A673 (cell line): Measurements from ENCODE around the gene ZNF341. TPM values are rescaled to one million over a fixed set of nuclear protein-coding genes. Genes with fewer than 3 reads are reported as not detected.

Experiments
- BruUV-seq: library from RNA; stranded (reverse); fragments of 400-500 nt; replicated peaks from 2 replicates; lab custom pipeline; 2021; lab: Mats Ljungman, UMichigan
- CTCF ChIA-PET: fragments of 300-600 bp; sonication (Branson Sonifier 250); formaldehyde crosslinking; loops from one replicate; lab custom pipeline; 2022; ENCODE audit warnings: antibody characterized with exemption; lab: Charles Lee
- POLR2A ChIA-PET: fragments of 300-600 bp; sonication (Branson Sonifier 250); formaldehyde crosslinking; loops from one replicate; lab custom pipeline; 2022; ENCODE audit warnings: antibody characterized with exemption; ENCODE audit not compliant: low non-redundant PET; lab: Charles Lee
- DNase-seq: peaks from one replicate; pipeline ENCODE4 v3.0.0-alpha.2; 2015; ENCODE audit warnings: low spot score
- H3K27ac ChIP-seq: fragments of 200-600 bp; sonication (generic); 2 replicates; pipeline ENCODE4 v1.5.1; 2016; ENCODE audit warnings: mixed run types, low read depth, mild to moderate bottlenecking, mixed read lengths, antibody characterized with exemption, low read length; ENCODE audit not compliant: poor library complexity, severe bottlenecking
- H3K27me3 ChIP-seq: fragments of 200-600 bp; sonication (generic); replicated peaks from 2 replicates; pipeline ENCODE4 v1.6.1; 2017; ENCODE audit warnings: mixed run types, low read depth, mild to moderate bottlenecking, mixed read lengths, antibody characterized with exemption, low read length; ENCODE audit not compliant: insufficient read depth, poor library complexity
- H3K36me3 ChIP-seq: fragments of 200-600 bp; sonication (generic); 2 replicates; pipeline ENCODE4 v1.6.1; 2016; ENCODE audit warnings: mixed run types, mild to moderate bottlenecking, mixed read lengths, antibody characterized with exemption, low read length; ENCODE audit not compliant: insufficient read depth, poor library complexity, severe bottlenecking
- H3K4me1 ChIP-seq: fragments of 200-600 bp; sonication (generic); 2 replicates; pipeline ENCODE4 v1.6.1; 2017; ENCODE audit warnings: mixed run types, mild to moderate bottlenecking, mixed read lengths, antibody characterized with exemption, low read length; ENCODE audit not compliant: insufficient read depth, poor library complexity, severe bottlenecking
- H3K4me3 ChIP-seq: fragments of 200-600 bp; sonication (generic); 2 replicates; pipeline ENCODE4 v1.5.1; 2016; ENCODE audit warnings: low read depth, mixed run types, mild to moderate bottlenecking, mixed read lengths, low read length; ENCODE audit not compliant: poor library complexity, severe bottlenecking
- H3K9me3 ChIP-seq: fragments of 200-600 bp; sonication (generic); 2 replicates; pipeline ENCODE4 v1.6.1; 2016; ENCODE audit warnings: mixed run types, low read depth, mild to moderate bottlenecking, mixed read lengths, antibody characterized with exemption, low read length; ENCODE audit not compliant: poor library complexity, severe bottlenecking
- CTCF ChIP-seq: fragments of 300-800, 200-600 bp; sonication (generic); conservative IDR thresholded peaks from 2 replicates; pipeline ENCODE4 v1.5.1; 2017; ENCODE audit warnings: low read depth, mild to moderate bottlenecking, antibody characterized with exemption, low read length, moderate library complexity, mixed read lengths
- EZH2 ChIP-seq: fragments of 200-600 bp; sonication (generic); IDR thresholded peaks from 2 replicates; pipeline ENCODE4 v1.6.1; 2017; ENCODE audit warnings: borderline replicate concordance, low read depth, mild to moderate bottlenecking, mixed read lengths, antibody characterized with exemption, low read length; ENCODE audit not compliant: poor library complexity, severe bottlenecking
- intact Hi-C: fragments of 100-400 bp; cut with micrococcal nuclease; formaldehyde crosslinking; loops from one replicate; pipeline ENCODE4 v1.10.0; 2022; ENCODE audit not compliant: unreplicated experiment
- total RNA-seq: library from RNA; stranded (reverse); gene quantifications from 2 replicates; pipeline ENCODE4 v1.2.3, GENCODE V29; 2021

The ZNF341 gene
- total RNA-seq, 1 experiment from 2014 or later = 5.0 TPM

DNA sequence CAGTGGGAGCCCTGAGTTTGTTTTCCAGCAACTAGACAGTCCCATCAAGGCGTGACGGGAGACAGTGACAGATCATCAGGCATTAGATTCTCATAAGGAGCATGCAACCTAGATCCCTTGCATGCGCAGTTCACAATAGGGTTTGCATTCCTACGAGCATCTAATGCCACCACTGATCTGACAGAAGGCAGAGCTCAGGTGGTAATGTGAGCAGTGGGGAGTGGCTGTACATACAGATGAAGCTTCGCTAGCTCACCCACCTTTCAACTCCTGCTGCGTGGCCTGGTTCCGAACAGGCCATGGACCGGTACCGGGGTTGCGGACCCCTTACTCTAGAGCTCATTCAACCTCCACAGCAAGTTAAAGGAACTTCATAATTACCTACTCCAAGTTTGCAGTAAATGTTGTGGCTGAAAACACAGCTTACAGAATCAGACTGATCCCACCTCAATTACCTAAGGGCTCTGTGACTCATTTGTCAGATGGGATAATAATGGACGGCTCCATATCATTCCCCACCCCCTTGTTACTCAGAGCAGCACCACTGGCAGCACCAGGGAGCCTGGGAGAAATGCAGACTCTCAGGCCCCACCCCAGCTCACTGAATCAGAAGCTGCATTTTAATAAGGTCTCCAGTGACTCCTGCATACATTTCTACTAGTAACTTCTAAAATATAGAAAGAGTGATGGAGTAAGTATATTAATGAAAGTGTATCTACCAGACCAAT, 27.4 kb upstream of the ZNF341 start:
- ChIA-PET POLR2A (no interaction called here), CTCF (no interaction called here)
- DNase-seq = no peak
- intact Hi-C loops = no loop called here
- BruUV-seq = no TSS peak
- Histone ChIP-seq H3K27ac (no peak overlapping the region), H3K4me1 (no peaks in the 10 kb centered on the region), H3K27me3 (no peaks in the 10 kb centered on the region), H3K36me3 (no peaks in the 10 kb centered on the region), H3K9me3 (no peaks in the 10 kb centered on the region), H3K4me3 (no peak overlapping the region)
- TF ChIP-seq EZH2 = no peak
- TF ChIP-seq CTCF = no peak

DNA sequence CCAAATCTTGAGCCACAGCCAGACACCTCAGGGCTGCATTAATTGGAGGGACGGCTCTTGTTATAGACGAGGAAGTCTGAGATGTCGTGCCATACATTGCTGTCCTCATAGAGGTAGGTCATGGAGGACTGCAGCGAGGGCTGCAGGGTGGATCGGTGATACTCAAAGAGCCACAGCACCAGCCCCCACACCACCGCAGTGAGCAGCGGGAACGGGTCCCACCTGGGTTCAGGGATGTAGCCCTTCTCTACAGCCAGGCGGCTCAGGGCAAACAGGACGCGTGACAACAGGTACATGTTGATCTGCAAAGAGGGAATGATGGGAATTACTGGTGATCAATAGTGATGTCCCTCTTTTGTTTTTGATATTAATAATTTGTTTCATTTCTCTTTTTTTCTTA, 24.1 kb upstream of the ZNF341 start:
- DNase-seq = no peak
- CTCF ChIA-PET = no interaction called here
- no peaks in the 10 kb centered on the region for H3K27me3 ChIP-seq
- no peaks in the 10 kb centered on the region for H3K9me3 ChIP-seq
- TF ChIP-seq EZH2 (no peak), CTCF (no peak)
- H3K36me3 ChIP-seq = no peaks in the 10 kb centered on the region
- no peak overlapping the region for H3K27ac ChIP-seq
- H3K4me3 ChIP-seq = no peak overlapping the region
- no TSS peak for BruUV-seq
- POLR2A ChIA-PET = no interaction called here
- no peaks in the 10 kb centered on the region for H3K4me1 ChIP-seq
- intact Hi-C loops = no loop called here

GRCh38 chr20:33709398-33709797, 22.4 kb upstream of the ZNF341 start:
- POLR2A ChIA-PET = no interaction called here

More at GRCh38 chr20:33709398-33709797, 22.4 kb upstream of the ZNF341 start:
- Histone ChIP-seq H3K27me3 (no peaks in the 10 kb centered on the region), H3K27ac (no peak overlapping the region), H3K4me3 (no peak overlapping the region), H3K4me1 (no peaks in the 10 kb centered on the region), H3K36me3 (no peaks in the 10 kb centered on the region), H3K9me3 (no peaks in the 10 kb centered on the region)
- no peak for DNase-seq
- no peak for TF ChIP-seq CTCF
- no peak for TF ChIP-seq EZH2
- no TSS peak for BruUV-seq
- intact Hi-C loops = no loop called here
- CTCF ChIA-PET = no interaction called here
